H1 (cell line): Measurements from ENCODE around the gene WEE1. TPM values are rescaled to one million over a fixed set of nuclear protein-coding genes. Genes with fewer than 3 reads are reported as not detected.

Experiments
- CTCF ChIA-PET: fragments of 300-600 bp; sonication (Branson Sonifier 250); formaldehyde crosslinking; loops from one replicate; lab custom pipeline; 2021; ENCODE audit not compliant: partially characterized antibody; lab: Charles Lee
- POLR2A ChIA-PET: fragments of 300-600 bp; sonication (Branson Sonifier 250); formaldehyde crosslinking; loops from one replicate; lab custom pipeline; 2021; ENCODE audit warnings: inconsistent platforms; ENCODE audit not compliant: partially characterized antibody; lab: Charles Lee
- DNase-seq, 2 experiments: peaks; one replicate each; pipeline versions ENCODE4 v3.0.0 to v3.0.0-alpha.2; 2010 to 2022; ENCODE audit warnings: low spot score in 2 of 2, low read depth in 1 of 2, mixed read lengths in 1 of 2
- FAIRE-seq: peaks from 2 replicates; lab custom pipeline; 2011; peaks lifted over from hg19 to GRCh38; lab: Jason Lieb, UNC
- H2AFZ ChIP-seq: 2 replicates; pipeline ENCODE4 v1.8.1; 2012; ENCODE audit warnings: low read length, inconsistent platforms
- H2AK5ac ChIP-seq: 2 replicates; pipeline ENCODE4 v1.6.1; 2013; ENCODE audit warnings: low read depth, low read length
- H2BK120ac ChIP-seq: replicated peaks from 2 replicates; pipeline ENCODE3; 2013; ENCODE audit warnings: low read depth, low read length, inconsistent platforms
- H2BK12ac ChIP-seq: 2 replicates; pipeline ENCODE4 v1.6.1; 2013; ENCODE audit warnings: low read depth, low read length
- H2BK15ac ChIP-seq: 2 replicates; pipeline ENCODE4 v1.6.1; 2013; ENCODE audit warnings: low read length
- H2BK20ac ChIP-seq: 2 replicates; pipeline ENCODE4 v1.6.1; 2013; ENCODE audit warnings: low read length
- H2BK5ac ChIP-seq: 2 replicates; pipeline ENCODE4 v1.6.1; 2013; ENCODE audit warnings: low read depth, low read length
- H3K14ac ChIP-seq: 2 replicates; pipeline ENCODE4 v1.6.1; 2013; ENCODE audit warnings: inconsistent platforms; ENCODE audit not compliant: insufficient read length
- H3K18ac ChIP-seq: 2 replicates; pipeline ENCODE4 v1.6.1; 2013; ENCODE audit warnings: low read length; ENCODE audit errors: extremely low read depth
- H3K23ac ChIP-seq: 2 replicates; pipeline ENCODE4 v1.6.1; 2013; ENCODE audit warnings: inconsistent platforms; ENCODE audit not compliant: insufficient read length
- H3K23me2 ChIP-seq: 2 replicates; pipeline ENCODE4 v1.6.1; 2013; ENCODE audit warnings: low read depth, low read length
- H3K27ac ChIP-seq: 2 replicates; pipeline ENCODE4 v1.6.1; 2011; ENCODE audit warnings: low read depth, low read length, inconsistent platforms
- H3K27me3 ChIP-seq, 4 experiments: replicated peaks in 1 of 4; 1 replicate in 1 of 4; 2 replicates in 3 of 4; pipeline versions ENCODE4 v1.6.1 to v1.8.1; 2011 to 2013; ENCODE audit warnings: low read length in 3 of 4, mild to moderate bottlenecking in 3 of 4, inconsistent platforms in 2 of 4, mixed read lengths in 2 of 4, moderate library complexity in 1 of 4; ENCODE audit not compliant: control insufficient read depth in 3 of 4, insufficient read depth in 3 of 4; ENCODE audit errors: extremely low read depth in 1 of 4
- H3K36me3 ChIP-seq, 4 experiments: 2 replicates each; pipeline versions ENCODE4 v1.6.1 to v1.8.1; 2011 to 2013; ENCODE audit warnings: mild to moderate bottlenecking in 4 of 4, low read length in 3 of 4, moderate library complexity in 2 of 4, control low read depth in 1 of 4, inconsistent platforms in 1 of 4; ENCODE audit not compliant: insufficient read depth in 4 of 4, control insufficient read depth in 2 of 4
- H3K4ac ChIP-seq: replicated peaks from 2 replicates; pipeline ENCODE3; 2013; ENCODE audit warnings: low read length, low read depth, mixed read lengths, inconsistent platforms; ENCODE audit not compliant: insufficient read length
- H3K4me1 ChIP-seq, 4 experiments: replicated peaks in 1 of 4; 1 replicate in 1 of 4; 2 replicates in 3 of 4; pipeline versions ENCODE4 v1.6.1 to v1.8.1; 2011 to 2013; ENCODE audit warnings: low read length in 3 of 4, inconsistent platforms in 2 of 4, mixed read lengths in 1 of 4; ENCODE audit not compliant: insufficient read depth in 4 of 4, control insufficient read depth in 3 of 4
- H3K4me2 ChIP-seq, 2 experiments: 2 replicates each; pipeline versions ENCODE4 v1.6.1 to v1.8.1; 2011 to 2013; ENCODE audit warnings: low read depth in 2 of 2, low read length in 2 of 2, control low read depth in 1 of 2, inconsistent platforms in 1 of 2, mild to moderate bottlenecking in 1 of 2; ENCODE audit not compliant: insufficient read depth in 1 of 2
- H3K4me3 ChIP-seq, 4 experiments: fragments of 200-600, 300-600 bp in 1 of 4; sonication (generic), shearing (Covaris generic), sonication (Bioruptor Twin) in 1 of 4; 2 replicates each; pipeline versions ENCODE4 v1.5.1 to v1.8.1; 2011 to 2016; ENCODE audit warnings: low read length in 4 of 4, low read depth in 3 of 4, control low read depth in 2 of 4, inconsistent platforms in 2 of 4, mild to moderate bottlenecking in 2 of 4, mixed read lengths in 1 of 4, moderate library complexity in 1 of 4; ENCODE audit not compliant: insufficient read depth in 2 of 4; ENCODE audit errors: extremely low read depth in 1 of 4
- H3K56ac ChIP-seq: replicated peaks from 2 replicates; pipeline ENCODE3; 2013; ENCODE audit warnings: low read depth, mild to moderate bottlenecking, mixed read lengths, low read length, inconsistent platforms; ENCODE audit not compliant: insufficient read length
- H3K79me1 ChIP-seq: 2 replicates; pipeline ENCODE4 v1.6.1; 2013; ENCODE audit warnings: low read depth, low read length, control low read depth
- H3K79me2 ChIP-seq, 2 experiments: 2 replicates each; pipeline versions ENCODE4 v1.6.1 to v1.8.1; 2012 to 2013; ENCODE audit warnings: low read length in 2 of 2, mild to moderate bottlenecking in 2 of 2, inconsistent platforms in 1 of 2; ENCODE audit not compliant: insufficient read depth in 2 of 2, control insufficient read depth in 1 of 2
- H3K9ac ChIP-seq, 4 experiments: replicated peaks in 1 of 4; 1 replicate in 1 of 4; 2 replicates in 3 of 4; pipeline versions ENCODE4 v1.6.1 to v1.8.1; 2011 to 2013; ENCODE audit warnings: low read depth in 3 of 4, low read length in 3 of 4, control low read depth in 2 of 4, mild to moderate bottlenecking in 2 of 4, moderate library complexity in 2 of 4, inconsistent platforms in 1 of 4; ENCODE audit errors: extremely low read depth in 1 of 4
- H3K9me3 ChIP-seq, 2 experiments: 2 replicates each; pipeline versions ENCODE4 v1.6.1 to v1.8.1; 2012 to 2013; ENCODE audit warnings: mild to moderate bottlenecking in 2 of 2, moderate library complexity in 2 of 2, control low read depth in 1 of 2, inconsistent platforms in 1 of 2, low read depth in 1 of 2, low read length in 1 of 2, mixed read lengths in 1 of 2; ENCODE audit not compliant: insufficient read depth in 2 of 2
- H4K20me1 ChIP-seq, 2 experiments: replicated peaks in 1 of 2; 2 replicates each; pipeline versions ENCODE3 to v1.8.1; 2011 to 2013; ENCODE audit warnings: inconsistent platforms in 2 of 2, low read length in 2 of 2, mild to moderate bottlenecking in 1 of 2; ENCODE audit not compliant: insufficient read depth in 2 of 2, control insufficient read depth in 1 of 2
- H4K5ac ChIP-seq: 2 replicates; pipeline ENCODE4 v1.6.1; 2013; ENCODE audit warnings: low read length, low read depth, mixed read lengths, inconsistent platforms; ENCODE audit not compliant: insufficient read length
- H4K8ac ChIP-seq: 2 replicates; pipeline ENCODE4 v1.8.0; 2013; ENCODE audit warnings: mild to moderate bottlenecking, moderate library complexity, low read length, inconsistent platforms; ENCODE audit not compliant: insufficient read depth; ENCODE audit errors: extremely low read depth
- H4K91ac ChIP-seq: replicated peaks from 2 replicates; pipeline ENCODE3; 2013; ENCODE audit warnings: low read length, mixed read lengths, inconsistent platforms; ENCODE audit not compliant: insufficient read length
- CHD1 ChIP-seq: IDR thresholded peaks from 2 replicates; pipeline ENCODE4 v1.6.1; 2012; ENCODE audit warnings: low read depth, low read length, improper control_type of control experiment
- HDAC6 ChIP-seq: IDR thresholded peaks from one replicate; pipeline ENCODE4 v1.7.1; 2012; ENCODE audit warnings: low read depth, mild to moderate bottlenecking, inconsistent platforms, low read length, moderate library complexity
- JUND ChIP-seq: IDR thresholded peaks from 2 replicates; pipeline ENCODE4 v1.6.1; 2011; ENCODE audit warnings: mild to moderate bottlenecking, improper control_type of control experiment, low read length
- KDM4A ChIP-seq: IDR thresholded peaks from one replicate; pipeline ENCODE4 v1.7.1; 2012; ENCODE audit warnings: low read depth, mild to moderate bottlenecking, moderate library complexity, low read length, inconsistent platforms; ENCODE audit not compliant: severe bottlenecking
- POLR2A ChIP-seq, 2 experiments: IDR thresholded peaks; 1 replicate in 1 of 2; 2 replicates in 1 of 2; pipeline ENCODE4 v1.6.1; 2011; ENCODE audit warnings: low read depth in 2 of 2, low read length in 2 of 2, mild to moderate bottlenecking in 2 of 2; ENCODE audit errors: control extremely low read depth in 1 of 2
- RAD21 ChIP-seq, 2 experiments: IDR thresholded peaks in 1 of 2; conservative IDR thresholded peaks in 1 of 2; 2 replicates each; pipeline ENCODE4 v1.6.1; 2011; ENCODE audit warnings: low read depth in 2 of 2, low read length in 2 of 2, improper control_type of control experiment in 1 of 2, inconsistent platforms in 1 of 2, mild to moderate bottlenecking in 1 of 2, moderate library complexity in 1 of 2
- SAP30 ChIP-seq: fragments of 300-600 bp; sonication (generic); IDR thresholded peaks from 2 replicates; pipeline ENCODE4 v1.7.1; 2012; ENCODE audit warnings: low read length, moderate library complexity, mild to moderate bottlenecking, inconsistent platforms; ENCODE audit not compliant: insufficient read depth, insufficient replicate concordance
- SIX5 ChIP-seq: IDR thresholded peaks from 2 replicates; pipeline ENCODE4 v1.6.1; 2011; ENCODE audit warnings: mild to moderate bottlenecking, low read depth, low read length
- TAF7 ChIP-seq: optimal IDR thresholded peaks from 2 replicates; pipeline ENCODE3; 2011; ENCODE audit warnings: low read depth, mild to moderate bottlenecking, inconsistent platforms, low read length, moderate library complexity, borderline replicate concordance
- TBP ChIP-seq: IDR thresholded peaks from 2 replicates; pipeline ENCODE4 v1.6.1; 2011; ENCODE audit warnings: low read depth, low read length, improper control_type of control experiment
- TCF12 ChIP-seq: IDR thresholded peaks from 2 replicates; pipeline ENCODE4 v1.6.1; 2011; ENCODE audit warnings: low read depth, mild to moderate bottlenecking, low read length
- WGBS, 2 experiments: shearing (Covaris generic) in 1 of 2; methylation state at CpG; one replicate each; pipeline versions ENCODE4 v1.1.6 to v1.1.7; 2013 to 2015; ENCODE audit warnings: low lambda C conversion rate in 2 of 2, mixed read lengths in 2 of 2, inconsistent platforms in 1 of 2, low coverage in 1 of 2, missing lambda C conversion rate in 1 of 2; ENCODE audit not compliant: insufficient replicate concordance in 2 of 2, insufficient coverage in 1 of 2, insufficient read length in 1 of 2; ENCODE audit errors: extremely low coverage in 1 of 2, missing lambda C conversion rate in 1 of 2; 5-methylcytosine and 5-hydroxymethylcytosine counted together
- polyA plus RNA-seq, 7 experiments: library from polyadenylated mRNA; depleted of rRNA in 3 of 7; stranded (reverse) in 5 of 7; unstranded in 2 of 7; fragments of >200 nt in 5 of 7; fragments of 200-250 nt in 2 of 7; gene quantifications; 1 replicate in 5 of 7; 2 replicates in 1 of 7; 4 replicates in 1 of 7; pipeline versions ENCODE4 v1.2.1 to v1.2.3, GENCODE V29; 2011 to 2013; ENCODE audit warnings: missing spikeins in 2 of 7, mixed read lengths in 2 of 7
- total RNA-seq: library from RNA; stranded (reverse); fragmentation: NEBNext Ultra II Directional; extraction: Animal tissue kit (Norgen Biotek cat#: 25700); gene quantifications from 2 replicates; pipeline ENCODE4 v1.2.1, GENCODE V29; 2021
- TF ChIP-seq, protein P1 (sequence below): IDR thresholded peaks from 2 replicates; pipeline ENCODE4 v1.6.1; 2012; ENCODE audit warnings: inconsistent platforms

WEE1 gene
- total and polyA plus RNA-seq, 2 of the 8 experiments (the other 6 are each of a cell fraction or from before 2014, with no cell fraction given), result 40.8 to 120 TPM

DNA sequence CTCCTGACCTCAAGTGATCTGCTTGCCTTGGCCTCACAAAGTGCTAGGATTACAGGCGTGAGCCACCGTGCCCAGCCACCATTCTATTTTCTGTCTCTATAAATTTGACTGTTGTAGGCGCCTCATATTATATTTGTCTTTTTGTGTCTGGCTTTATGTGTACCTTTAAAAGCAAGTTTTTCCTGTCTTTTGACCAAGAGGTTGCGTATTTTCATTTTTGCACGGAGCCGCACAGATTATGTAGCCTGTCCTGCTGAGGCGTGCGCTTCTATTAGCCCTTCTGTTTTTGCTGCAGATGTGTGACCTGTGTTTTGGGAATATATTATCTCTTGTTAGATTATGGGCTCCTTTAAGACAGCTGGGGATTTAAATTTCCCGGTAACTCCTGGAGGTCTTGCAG is 40.4 kb upstream of the WEE1 start:
- Histone ChIP-seq H3K79me1 (no peaks in the 10 kb centered on the region), H4K5ac (no peak overlapping the region), H3K27ac (no peak overlapping the region), H3K36me3 (peaks cover 0 to 8% (median 0%) of the 10 kb centered on the region in 4 experiments; a peak in 1 of 8 replicates), H3K4ac (no peak overlapping the region), H2BK5ac (no peak overlapping the region), H3K4me3 (no peak overlapping the region), H4K20me1 (no peaks in the 10 kb centered on the region), H4K8ac (no peak overlapping the region), H3K14ac (no peak overlapping the region), H3K9me3 (no peaks in the 10 kb centered on the region), H3K23ac (no peak overlapping the region), H3K4me2 (no peak overlapping the region), H2BK20ac (no peak overlapping the region), H3K23me2 (no peaks in the 10 kb centered on the region), H3K4me1 (peaks cover 2 to 13% (median 6%) of the 10 kb centered on the region in 4 experiments; a peak in 6 of 7 replicates), H2AK5ac (no peak overlapping the region), H3K27me3 (no peaks in the 10 kb centered on the region), H3K79me2 (no peaks in the 10 kb centered on the region), H2BK120ac (no peak overlapping the region), H2BK15ac (no peak overlapping the region), H3K56ac (no peak overlapping the region), H3K9ac (no peak overlapping the region), H4K91ac (no peak overlapping the region), H2BK12ac (no peak overlapping the region), H2AFZ (no peak overlapping the region), H3K18ac (no peak overlapping the region)
- CTCF ChIA-PET, result interaction anchor here (0.6 to 2.6 kb wide), 3 partner anchors 25 to 226 kb away, joined by 3 to 18 read pairs (median 4); no protein-coding TSS in a partner anchor
- no peak for DNase-seq
- TF ChIP-seq JUND, result no peak
- no peak for TF ChIP-seq TCF12
- TF ChIP-seq SAP30, result no peak
- no peak for TF ChIP-seq KDM4A
- no peak for TF ChIP-seq CHD1
- TF ChIP-seq, protein P1, sequence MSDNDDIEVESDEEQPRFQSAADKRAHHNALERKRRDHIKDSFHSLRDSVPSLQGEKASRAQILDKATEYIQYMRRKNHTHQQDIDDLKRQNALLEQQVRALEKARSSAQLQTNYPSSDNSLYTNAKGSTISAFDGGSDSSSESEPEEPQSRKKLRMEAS, result no peak
- TF ChIP-seq HDAC6, result no peak
- TF ChIP-seq RAD21 (IDR thresholded peaks at IDR 0.05 in 1 of 2, conservative IDR thresholded peaks at IDR 0.05 in 1 of 2; ENCODE audit: low read depth in 2 of 2, low read length in 2 of 2), result no peak
- no peak for TF ChIP-seq POLR2A (IDR thresholded peaks at IDR 0.05; ENCODE audit: control extremely low read depth in 1 of 2, low read depth in 2 of 2, low read length in 2 of 2)
- no peak for TF ChIP-seq SIX5
- TF ChIP-seq TAF7, result no peak
- TF ChIP-seq TBP, result no peak
- POLR2A ChIA-PET, result interaction anchor here (0.9 to 2.7 kb wide), 2 partner anchors 15 to 72 kb away, joined by 4 to 7 read pairs; partner anchors contain the start of gene ZNF143
- 91% methylated on average over 9 of the region's 9 CpGs; no CpG with 5 or more reads in 1 of the 2 experiments for WGBS, 2 experiments
- FAIRE-seq, result no peak
